ENCODE data around the gene BARX1.
"Not testable (repeated sequence)": the region's sequence is repeated elsewhere in the genome, so short reads cannot be mapped to it uniquely, and the experiment has no call there.

BARX1 gene, protein sequence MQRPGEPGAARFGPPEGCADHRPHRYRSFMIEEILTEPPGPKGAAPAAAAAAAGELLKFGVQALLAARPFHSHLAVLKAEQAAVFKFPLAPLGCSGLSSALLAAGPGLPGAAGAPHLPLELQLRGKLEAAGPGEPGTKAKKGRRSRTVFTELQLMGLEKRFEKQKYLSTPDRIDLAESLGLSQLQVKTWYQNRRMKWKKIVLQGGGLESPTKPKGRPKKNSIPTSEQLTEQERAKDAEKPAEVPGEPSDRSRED

DNA sequence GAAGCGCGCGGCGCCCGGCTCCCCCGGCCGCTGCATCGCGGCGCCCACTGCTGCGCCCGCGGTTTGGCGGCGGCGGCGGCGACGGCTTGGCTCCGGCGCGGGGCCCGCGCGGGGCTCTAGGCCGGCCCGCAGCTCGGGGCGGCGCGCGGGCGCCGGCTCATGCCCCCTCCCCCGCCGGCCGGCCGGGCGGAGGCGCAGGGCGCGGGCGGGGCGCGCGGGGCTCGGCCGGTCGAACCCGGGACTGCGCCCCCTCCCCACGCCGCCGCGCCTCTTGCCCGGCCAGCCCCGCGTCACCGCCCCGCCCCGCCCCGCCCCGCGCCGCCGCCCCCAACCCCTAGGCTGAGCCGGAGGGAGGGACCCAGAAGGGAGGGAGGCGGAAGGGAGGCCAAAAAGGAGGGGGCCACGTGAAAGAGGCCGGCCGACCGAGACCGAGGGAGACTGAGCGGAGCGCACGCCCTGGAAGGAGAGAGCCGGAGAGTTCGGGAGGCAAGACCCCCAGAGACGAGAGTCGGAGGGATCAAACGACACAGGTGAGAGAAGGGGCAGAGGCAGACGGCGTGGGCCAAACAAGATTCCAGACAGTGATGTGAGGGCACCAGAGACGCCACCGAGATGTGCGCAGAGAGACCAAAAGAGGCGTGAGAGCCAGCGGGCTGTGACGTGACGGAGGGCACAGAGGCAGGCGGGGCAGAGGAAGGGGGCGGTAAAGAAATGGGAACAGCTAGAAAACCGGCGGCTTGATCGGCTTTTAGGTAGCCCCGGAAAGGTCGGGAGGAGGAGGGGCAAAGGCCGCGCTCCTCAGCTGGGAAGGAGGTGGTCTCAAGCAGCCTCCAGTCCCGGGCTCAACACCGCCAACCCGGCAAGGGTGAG lies at the start of gene BARX1:
BARX1 (minus strand) TSS at position 245 of the 870 bp plus-strand sequence; CDS start at position 36, 209 bp downstream.
- DNase-seq (ENCODE audit: extremely low read depth in 1 of 2, low read depth in 1 of 2): no peak

DNA sequence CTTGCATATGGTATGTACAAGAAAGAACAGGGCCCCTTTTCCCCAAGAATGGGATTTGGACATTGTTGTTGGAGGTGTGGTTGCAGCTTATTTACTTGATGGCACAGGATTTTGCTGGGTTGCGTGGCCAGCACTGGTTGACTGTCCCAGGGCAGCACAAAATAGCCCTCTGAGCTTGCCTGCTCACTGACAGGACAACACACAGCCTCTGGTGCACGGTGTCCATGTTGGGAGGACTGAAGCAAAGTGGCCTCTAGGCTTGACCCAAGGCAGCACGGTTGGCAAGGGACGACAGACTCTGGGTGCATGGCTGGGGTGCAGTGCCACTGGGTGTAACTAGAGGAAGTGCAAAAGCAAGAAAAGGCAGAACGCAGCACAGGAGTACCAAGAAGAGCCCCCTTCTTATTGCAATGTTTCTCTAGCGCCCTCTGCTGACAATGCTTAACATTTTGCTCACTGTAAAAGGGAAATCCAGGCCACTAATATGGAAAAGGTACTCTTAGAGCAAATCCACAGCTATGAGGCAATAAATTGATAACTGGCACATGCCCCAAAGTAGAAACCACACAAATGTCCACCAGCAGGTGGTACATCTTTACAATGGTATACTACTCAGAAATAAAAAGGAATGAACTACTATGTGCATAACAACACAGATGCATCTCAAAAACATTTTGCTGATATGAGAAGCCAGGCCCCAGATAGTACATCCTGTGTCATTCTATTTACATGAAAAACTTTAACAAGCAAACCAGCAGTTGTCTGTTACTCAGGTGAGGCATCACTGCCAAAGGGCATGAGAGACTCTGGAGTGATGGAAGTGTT lies 47.4 kb upstream of the BARX1 start:
- peak in 1 of 2 donors; percentile 3 for DNase-seq (ENCODE audit: extremely low read depth in 1 of 2, low read depth in 1 of 2)

DNA sequence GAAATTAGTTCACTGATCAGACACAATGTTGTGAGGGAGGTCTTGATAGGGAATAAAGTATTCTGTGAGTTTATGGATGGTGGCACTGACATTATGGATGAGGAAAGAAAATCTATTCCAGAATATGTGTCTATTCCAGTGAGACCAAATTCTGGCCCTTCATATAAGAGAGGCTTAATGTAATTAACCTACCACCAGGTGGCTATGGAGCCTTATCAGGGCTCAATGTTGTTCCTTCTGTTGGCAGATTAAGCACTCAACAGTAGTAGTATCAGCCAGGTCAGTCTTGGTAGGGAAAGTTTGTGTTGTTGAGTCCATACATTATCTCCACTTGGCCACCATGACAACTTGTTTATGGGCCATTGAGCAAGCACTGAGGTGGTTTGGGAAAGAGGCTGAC lies 41.7 kb upstream of the BARX1 start:
- DNase-seq (ENCODE audit: extremely low read depth in 1 of 2, low read depth in 1 of 2): no peak

DNA sequence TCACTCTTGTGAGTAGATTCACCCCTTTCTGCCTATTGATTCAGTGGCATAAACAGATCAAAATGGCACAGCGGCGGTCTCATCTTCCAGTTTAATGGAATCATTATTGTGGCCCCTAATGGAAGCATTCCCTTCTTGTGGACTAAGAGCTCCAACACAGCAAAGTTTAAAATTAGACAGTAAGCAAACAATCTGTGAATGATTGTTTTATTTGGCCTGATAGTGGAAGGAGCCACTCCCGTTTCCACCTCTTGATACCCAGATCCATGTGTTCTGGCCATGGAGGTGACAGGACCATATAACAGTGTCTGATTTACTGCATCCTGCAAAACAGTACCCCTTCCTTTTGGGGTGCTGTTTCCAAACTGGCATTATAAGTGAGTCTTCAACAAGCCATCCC lies 41.2 kb upstream of the BARX1 start:
- no peak for DNase-seq (ENCODE audit: extremely low read depth in 1 of 2, low read depth in 1 of 2)

DNA sequence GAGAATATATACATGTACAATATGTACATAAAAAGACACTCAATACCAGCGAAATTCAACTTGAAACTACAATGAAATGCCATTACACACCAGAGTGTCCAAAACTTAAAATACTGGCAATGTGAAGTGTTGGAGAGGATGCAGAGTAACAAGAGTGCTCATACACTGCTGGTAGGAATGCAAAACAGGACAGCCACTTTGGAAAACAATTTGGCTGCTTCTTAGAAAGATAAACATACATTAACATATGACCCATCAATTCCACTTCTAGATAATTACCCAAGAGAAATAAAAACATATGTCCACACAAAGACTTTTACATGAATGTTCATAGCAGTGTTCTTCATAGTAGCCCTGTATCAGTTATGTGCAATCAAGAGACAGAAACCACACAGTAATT lies 39.4 kb upstream of the BARX1 start:
- DNase-seq (ENCODE audit: extremely low read depth in 1 of 2, low read depth in 1 of 2): no peak

DNA sequence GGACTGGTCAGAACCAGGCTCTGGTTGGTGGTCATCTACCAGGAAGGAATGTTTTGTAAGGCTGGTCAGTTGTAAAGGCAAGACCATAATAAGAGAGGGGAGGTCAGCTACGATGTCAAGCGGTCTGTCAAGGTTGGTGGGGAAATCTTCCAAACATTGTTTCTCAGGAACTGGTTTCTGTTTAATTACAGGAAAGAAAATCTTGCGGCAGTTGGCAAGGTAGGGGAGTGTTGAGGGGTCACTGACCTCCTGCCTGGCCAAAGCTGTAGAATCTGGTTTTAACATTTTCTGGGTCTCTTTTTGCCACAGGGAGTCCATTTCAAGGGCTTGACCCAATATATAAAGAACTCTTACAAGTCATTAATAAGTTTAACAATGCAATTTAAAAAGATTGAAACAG lies 39.0 kb upstream of the BARX1 start:
- no peak for DNase-seq (ENCODE audit: extremely low read depth in 1 of 2, low read depth in 1 of 2)

DNA sequence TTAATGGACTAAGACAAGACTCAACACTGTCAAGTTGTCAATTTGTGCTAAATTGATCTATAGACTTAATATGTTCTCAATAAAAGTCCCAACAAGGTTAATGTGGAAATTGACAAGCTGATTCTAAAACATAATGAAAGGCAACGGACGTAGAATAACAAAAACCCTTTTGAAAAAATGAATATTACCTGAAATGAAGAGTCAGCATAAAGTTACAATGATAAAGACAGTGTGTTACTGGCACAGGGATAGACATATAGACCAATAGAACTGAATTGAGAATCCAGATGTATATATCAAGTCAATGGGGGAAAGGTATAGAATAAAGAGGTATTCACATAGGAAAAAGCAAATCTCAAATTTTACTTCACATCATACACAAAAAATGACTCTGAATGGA lies 37.7 kb upstream of the BARX1 start:
- DNase-seq (ENCODE audit: extremely low read depth in 1 of 2, low read depth in 1 of 2): no peak

DNA sequence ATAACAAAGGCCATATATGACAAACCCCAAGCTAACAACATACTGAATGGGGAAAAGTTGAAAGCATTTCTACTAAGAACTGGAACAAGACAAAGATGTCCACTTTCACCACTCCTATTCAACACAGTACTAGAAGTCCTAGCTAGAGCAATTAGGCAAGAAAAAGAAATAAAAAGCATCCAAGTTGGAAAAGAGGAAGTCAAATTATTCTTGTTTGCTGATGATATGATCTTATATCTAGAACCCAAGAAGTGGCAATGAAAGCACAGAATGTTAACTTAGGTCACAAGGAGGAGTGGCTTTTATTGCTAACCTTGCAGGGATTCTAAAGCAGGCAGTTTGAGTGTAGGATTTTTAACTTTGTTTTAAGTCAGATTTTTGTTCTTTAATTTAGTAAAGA lies 35.3 kb upstream of the BARX1 start:
- DNase-seq (ENCODE audit: extremely low read depth in 1 of 2, low read depth in 1 of 2): no peak

DNA sequence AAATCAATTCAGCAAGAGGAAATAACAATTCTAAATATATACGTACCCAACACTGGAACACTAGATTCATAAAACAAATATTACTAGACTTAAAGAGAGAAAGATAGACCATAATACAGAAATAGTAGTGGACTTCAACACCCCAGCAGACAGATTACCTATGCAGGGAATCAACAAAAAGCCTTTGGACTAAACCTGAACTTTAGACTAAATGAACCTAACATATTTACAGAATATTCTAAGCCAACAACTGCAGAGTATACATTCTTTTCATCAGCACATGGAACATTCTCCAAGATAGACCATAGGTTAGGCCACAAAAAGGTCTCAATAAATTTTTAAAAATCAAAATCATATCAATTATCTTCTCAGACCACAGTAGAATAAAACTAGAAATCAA lies 32.9 kb upstream of the BARX1 start:
- DNase-seq (ENCODE audit: extremely low read depth in 1 of 2, low read depth in 1 of 2): no peak

DNA sequence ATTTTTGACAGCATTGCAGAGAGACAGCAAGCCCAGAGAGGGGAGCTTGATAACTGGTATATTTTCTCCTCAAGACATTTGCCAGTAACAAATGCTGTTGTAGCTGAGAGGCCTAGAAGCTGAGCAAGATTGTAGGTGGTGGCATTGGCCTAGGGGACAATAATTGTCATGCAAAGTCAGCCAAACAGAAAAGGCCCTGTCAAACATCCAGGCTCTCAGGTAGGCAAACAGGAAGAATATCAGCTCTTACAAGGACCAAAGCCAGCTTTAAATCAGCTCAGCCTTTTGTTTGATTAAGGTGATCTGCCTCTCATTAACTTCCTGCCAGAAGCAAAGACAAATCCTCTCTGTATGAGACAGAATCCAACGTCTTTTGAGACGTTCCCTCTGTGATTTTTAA lies 29.7 kb upstream of the BARX1 start:
- no peak for DNase-seq (ENCODE audit: extremely low read depth in 1 of 2, low read depth in 1 of 2)

DNA sequence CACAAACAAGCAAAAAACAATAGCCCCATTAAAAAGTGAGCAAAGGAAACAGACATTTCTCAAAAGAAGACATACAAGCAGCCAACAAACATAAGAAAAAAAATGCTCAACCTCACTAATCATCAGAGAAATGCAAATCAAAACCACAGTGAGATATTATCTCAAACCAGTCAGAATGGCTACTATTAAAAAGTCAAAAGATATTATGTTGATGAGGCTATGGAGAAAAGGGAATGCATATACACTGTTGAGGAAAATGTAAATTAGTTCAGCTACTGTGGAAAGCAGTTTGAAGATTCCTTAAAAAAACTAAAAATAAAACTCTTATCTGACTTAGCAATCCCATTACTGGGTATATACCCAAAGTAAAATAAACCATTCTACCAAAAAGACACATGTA lies 28.7 kb upstream of the BARX1 start:
- DNase-seq (ENCODE audit: extremely low read depth in 1 of 2, low read depth in 1 of 2): no peak

DNA sequence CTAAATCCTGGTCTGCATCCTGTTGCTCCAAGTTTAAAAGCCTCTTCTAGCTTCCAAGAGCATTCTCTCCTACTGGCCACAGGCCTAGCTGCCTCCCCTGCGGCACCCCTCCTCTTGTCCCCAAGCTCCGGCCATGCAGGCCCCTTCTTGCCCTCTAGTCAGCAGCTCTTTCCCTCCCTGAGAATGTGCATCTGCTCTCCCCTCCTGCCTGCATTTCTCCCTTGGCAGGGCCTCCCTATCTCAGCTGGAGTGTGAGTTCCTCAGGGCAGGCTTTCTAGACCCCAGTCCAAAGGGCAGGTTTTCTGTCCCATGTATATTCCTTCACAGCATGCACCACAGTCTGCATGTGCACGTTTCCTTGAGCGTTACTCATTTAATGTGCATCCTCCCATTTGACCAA lies 24.6 kb upstream of the BARX1 start:
- no peak for DNase-seq (ENCODE audit: extremely low read depth in 1 of 2, low read depth in 1 of 2)

DNA sequence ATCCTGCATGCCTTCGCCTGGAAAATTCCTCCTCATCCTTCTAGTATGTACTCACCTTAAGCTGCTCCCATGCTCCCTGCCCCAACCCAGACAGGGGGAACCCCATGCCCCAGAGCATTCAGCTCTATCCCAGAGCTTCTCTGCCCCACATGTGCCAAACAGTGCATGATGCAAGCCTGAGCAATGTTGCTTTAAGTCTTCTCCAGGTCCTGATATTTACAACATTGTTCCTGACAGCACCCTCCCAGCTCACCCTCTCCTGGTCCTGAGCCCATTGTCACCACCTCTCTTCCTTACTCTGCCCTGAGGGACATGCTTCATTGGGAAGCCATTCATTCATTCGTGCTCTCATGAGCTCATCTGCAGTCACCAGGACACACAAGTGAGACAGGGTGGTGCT lies 23.4 kb upstream of the BARX1 start:
- DNase-seq (ENCODE audit: extremely low read depth in 1 of 2, low read depth in 1 of 2): no peak

DNA sequence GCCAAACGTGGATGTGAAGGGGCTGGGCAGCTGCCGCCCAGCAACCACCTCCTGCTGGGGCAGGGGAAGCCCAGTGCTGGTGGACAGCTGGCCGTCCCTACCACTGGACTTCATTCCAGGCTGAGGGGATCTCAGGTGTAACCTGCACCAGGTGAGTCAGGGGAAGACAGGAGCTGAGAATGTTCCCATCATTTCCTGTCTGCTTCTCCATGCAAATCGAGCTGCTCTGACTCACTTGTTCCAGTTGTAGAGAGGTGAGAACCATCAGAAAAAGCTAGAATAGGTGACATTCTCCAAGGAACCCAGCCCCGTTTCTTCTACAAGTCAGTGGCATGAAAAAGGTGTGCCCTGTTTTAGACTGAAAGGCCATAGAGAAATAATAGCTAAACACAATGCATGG lies 21.8 kb upstream of the BARX1 start:
- DNase-seq (ENCODE audit: extremely low read depth in 1 of 2, low read depth in 1 of 2): no peak

DNA sequence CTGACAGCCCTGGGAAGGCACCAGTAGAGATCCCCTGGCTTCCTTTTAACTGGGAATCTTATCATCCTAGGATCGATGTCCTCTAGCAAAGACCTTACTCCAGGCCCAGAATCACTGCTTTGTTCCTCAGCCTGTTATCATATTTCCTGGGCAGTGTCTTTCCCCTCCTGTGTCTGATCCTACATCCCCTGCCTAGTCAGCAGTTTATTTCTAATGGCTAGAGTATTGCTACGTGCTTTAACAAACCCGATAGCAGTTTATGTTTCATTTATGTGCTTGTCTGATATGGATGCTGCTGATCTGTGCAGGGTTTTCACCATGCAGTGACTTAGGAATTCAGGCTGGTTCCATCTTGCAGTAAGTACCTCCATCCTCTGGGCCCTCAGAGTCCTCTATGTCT lies 20.9 kb upstream of the BARX1 start:
- no peak for DNase-seq (ENCODE audit: extremely low read depth in 1 of 2, low read depth in 1 of 2)

DNA sequence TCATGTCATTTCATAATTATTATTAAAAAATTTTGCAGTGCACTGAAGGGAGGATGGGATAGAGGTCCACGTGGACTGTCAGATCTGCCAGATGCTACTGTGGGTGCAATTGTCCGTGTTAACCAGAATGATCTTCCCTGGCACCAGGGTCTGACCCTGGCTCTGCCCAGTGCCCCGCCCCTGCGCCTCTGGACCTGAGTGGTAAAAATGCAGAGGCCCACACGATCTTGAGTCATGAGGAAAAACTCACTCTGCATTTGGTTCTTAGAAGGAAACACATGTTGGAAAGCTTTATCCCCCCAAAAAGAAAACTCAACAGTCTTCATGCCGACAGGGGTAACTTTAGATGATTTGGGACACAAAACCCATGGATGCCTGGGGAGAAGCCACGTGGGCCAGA lies 20.1 kb upstream of the BARX1 start:
- DNase-seq (ENCODE audit: extremely low read depth in 1 of 2, low read depth in 1 of 2): no peak

DNA sequence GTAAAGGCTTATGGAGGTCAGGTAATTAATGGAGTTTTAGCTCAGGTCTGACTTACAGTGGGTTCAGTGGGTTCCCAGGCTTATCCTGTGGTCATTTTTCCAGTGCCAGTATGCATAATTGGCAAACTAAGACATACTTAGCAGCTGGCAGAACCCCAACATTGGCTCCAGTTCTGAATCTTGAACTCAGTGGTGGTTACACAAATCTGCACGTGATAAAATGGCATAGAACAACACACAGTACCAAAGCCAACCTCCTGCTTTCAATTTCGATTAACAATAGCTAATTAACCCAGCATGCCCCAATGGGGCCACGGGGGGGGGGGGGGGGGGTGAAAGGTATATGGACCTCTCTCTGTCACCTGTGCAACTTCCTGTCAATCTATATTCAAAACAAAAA lies 19.0 kb upstream of the BARX1 start:
- DNase-seq (ENCODE audit: extremely low read depth in 1 of 2, low read depth in 1 of 2): no peak

DNA sequence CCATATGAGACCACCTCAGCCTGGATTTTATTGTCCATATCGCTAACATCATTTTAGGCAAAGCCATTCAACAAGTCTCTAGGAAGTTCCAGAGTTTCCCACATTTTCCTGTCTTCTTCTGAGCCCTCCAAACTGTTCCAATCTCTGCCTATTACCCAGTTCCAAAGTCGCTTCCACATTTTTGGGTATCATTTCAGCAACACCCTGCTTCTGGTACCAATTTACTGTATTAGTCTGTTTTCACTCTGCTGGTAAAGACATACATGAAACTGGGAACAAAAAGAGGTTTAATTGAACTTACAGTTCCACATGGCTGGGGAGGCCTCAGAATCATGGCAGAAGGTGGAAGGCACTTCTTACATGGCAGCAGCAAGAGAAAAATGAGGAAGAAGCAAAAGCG lies 17.5 kb upstream of the BARX1 start:
- DNase-seq (ENCODE audit: extremely low read depth in 1 of 2, low read depth in 1 of 2): not testable (repeated sequence)

DNA sequence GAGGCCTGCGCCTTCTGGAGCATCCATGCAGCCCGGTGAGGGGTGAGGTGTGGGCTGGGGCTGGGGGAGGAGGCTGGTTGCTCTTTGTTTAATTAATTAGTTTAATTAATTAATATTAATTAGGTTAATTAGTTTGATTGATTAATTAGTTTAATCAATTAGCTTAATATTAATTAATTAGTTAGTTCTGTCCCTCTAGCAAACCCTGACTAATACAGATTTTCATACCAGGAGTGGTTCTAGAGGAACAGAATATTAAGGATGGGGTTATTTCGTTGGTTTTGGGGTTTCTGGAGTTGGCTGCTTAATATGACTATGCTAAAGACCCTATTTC lies 14.1 kb upstream of the BARX1 start:
- DNase-seq (ENCODE audit: extremely low read depth in 1 of 2, low read depth in 1 of 2): no peak

DNA sequence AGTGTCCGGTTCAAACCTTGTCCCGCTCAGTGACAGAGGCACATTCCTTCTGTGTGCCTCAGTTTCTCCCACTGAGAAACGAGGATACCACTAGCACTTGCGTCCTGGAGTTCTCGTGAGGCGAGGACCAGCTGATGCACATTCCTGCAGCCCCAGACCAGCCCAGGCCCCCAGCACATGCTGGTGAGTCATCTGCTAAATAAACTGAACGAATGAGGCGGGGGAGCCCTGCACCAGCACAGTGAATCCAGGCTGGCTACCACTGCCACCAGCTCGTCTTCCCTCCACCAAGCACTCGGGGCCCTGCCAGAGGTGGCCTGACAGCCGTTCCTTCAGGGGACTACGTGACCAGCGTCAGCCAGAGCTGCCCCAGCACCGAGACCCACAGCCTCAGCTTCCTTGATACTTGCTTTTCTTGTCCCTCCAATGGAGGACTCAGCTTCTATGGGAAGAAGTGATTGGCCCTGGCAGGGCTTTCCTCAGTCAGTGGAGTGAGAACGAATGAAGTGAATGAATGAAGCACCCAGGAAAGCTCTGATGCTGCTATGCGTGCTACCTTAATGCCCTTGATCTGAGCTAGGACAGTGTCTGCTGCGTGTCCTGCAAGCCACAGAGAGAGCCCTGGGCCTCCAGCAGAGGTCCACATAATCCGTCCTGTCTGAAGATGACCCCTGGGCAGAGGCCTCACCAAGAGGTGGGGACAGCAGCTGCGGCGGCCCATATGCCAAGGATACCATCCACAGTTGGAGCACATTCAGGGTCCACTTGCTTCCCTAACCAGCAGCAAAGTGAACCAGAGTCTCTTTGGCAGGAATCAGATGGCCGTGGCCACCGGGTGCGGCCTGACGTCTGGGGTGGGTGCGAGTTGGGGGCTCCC lies 13.5 kb upstream of the BARX1 start:
- no peak for DNase-seq (ENCODE audit: extremely low read depth in 1 of 2, low read depth in 1 of 2)

Measured in stimulated activated CD8-positive, alpha-beta memory T cell treated with anti-CD3 and anti-CD28 coated beads, Interleukin-7, amount 100 ng/mL, for 48 hours (primary cell).